ENCODE data around the gene CSMD2.
"Not testable (repeated sequence)": the region's sequence is repeated elsewhere in the genome, so short reads cannot be mapped to it uniquely, and the experiment has no call there.

The CSMD2 gene

DNA sequence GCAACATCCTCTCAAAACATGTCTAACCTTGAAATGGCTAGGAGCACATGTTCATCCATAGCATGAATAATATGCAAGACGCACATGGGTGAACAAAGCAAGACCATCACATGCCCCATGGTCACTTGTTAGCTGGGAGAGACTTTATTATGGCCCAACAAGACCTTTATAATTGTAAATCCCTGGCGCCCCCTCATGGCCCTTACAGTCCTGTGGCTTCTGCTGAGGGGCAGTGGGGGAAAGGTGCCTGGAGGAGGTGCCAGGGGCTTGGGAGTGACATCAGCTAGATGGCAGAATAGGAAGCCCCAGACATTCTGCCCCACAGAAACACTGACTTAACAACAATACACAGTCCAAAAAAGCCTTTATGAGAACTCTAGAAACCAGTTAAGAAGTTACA, 51.7 kb downstream of the CSMD2 start:
- peak in 14 of 51 donors; percentile 3 to 37 (median 16) for DNase-seq

DNA sequence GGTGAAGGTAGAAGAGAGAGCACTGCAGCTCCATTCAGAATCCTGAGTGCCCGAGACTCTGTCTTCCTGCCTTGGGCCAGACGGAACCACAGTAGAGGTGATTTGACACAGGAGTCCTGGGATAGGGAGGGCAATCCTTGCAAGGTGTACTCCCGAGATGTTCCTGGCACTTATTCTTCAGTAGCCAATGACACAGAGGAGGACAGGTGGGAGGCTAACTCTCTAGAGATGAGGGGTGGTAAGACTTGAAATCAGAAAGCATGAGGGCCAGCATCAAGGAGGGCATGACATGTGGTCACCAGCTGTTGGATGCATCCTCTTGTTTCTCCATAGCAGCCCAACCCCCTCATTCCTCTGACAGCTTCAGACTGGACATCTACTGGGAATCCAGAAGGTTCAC, 56.3 kb downstream of the CSMD2 start:
- no peak for DNase-seq

DNA sequence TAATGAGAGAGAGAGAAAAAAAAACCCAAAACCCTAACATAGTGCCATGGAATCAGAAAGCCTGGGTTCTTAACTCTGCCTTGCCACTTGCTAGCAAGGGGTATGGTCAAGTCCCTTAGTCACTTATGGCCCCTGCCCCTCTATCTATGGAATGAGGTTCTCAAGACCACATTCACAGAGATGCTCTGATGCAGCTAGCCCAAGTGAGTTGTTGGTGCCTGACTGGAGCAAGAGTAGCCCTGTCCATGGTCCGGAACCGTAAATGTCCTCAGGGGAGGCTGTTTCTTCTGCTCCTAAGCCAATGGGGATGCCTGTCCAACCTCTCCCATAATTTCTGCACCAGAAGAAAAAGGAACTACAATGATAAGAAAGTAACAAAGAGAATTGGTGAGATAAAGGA, 56.8 kb downstream of the CSMD2 start:
- DNase-seq: no peak

DNA sequence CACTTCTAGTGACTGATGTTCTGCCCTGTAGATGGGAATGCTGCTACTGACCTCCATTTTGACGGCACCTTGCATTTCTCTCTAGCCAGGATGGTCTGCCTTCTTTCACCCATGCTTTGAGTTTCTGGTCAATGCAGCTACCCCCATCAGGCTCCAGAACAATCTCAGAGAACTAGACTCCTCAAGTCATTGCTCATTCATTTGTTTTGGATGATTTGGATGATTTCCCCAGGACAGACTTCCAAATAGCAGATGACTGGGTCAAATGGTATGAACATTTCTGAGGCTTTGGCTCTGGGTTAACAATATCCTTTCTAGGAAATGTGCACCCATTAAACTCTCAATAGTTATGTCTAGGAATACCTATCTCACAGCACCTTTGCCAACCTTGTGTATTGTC, 63.9 kb downstream of the CSMD2 start:
- no peak for DNase-seq

DNA sequence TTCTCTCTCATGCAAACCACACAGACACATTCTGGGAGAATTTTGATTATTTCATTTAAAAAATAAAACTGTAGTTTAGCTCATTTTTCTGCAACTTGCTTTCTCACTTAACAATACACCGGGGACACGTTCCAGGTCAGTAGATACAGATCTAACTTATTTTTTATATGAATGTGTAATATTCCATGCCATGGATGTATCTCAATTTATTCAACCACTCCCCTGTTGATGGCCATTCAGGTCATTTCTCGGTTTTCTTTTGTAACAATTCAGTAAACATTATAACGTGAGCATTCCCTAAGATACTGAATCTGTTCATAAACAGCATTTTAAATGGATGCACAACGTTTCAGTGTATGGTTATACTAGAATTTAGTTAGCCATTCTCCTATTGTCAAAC, 64.7 kb downstream of the CSMD2 start:
- DNase-seq: no peak

DNA sequence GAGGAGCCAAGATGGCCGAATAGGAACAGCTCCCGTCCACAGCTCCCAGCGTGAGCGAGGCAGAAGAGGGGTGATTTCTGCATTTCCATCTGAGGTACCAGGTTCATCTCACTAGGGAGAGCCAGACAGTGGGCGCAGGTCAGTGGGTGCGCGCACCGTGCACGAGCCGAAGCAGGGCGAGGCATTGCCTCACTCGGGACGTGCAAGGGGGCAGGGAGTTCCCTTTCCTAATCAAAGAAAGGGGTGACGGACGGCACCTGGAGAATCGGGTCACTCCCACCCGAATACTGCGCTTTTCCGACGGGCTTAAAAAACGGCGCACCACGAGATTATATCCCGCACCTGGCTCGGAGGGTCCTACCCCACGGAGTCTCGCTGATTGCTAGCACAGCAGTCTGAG, 72.6 kb downstream of the CSMD2 start:
- not testable (repeated sequence) for DNase-seq

DNA sequence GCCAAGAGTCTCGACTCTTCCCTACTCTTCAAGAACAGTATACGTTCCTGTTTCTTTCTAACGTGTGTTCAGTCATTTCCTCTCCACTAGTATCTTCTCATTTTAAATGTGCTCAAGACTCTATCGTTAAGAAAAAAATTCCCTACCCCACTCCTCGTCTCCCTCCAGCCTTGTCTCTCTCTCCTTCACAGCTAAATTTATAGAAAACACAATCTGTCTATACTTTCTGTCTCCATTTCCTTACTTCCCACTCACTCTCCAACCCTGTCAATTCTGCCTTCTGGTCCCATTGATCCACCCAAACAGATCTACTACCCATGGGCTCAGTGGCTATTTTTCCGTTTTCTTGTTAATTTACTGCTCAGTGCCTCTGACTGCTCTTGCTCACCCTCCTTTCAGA, 75.3 kb downstream of the CSMD2 start:
- DNase-seq: no peak

DNA sequence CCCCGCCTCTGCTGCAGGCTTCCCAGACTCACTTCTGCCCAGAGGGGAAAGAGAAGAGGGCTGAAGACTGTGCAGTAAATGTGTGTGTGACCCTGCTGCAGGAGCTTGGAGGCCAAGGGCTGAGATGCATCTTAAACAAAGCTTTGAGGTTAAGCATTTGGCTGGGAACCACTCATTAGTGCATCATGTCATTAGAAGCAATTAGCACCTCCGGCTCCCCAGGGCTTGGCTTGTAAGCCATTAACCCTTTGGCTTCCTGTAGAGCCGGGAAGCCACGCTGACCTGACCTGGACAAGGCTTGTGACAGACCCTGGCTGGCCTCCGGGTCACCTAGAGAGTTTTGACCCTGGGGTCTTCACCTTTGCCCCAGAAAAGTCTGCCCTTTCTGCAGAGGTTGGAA, 77.0 kb downstream of the CSMD2 start:
- no peak for DNase-seq

DNA sequence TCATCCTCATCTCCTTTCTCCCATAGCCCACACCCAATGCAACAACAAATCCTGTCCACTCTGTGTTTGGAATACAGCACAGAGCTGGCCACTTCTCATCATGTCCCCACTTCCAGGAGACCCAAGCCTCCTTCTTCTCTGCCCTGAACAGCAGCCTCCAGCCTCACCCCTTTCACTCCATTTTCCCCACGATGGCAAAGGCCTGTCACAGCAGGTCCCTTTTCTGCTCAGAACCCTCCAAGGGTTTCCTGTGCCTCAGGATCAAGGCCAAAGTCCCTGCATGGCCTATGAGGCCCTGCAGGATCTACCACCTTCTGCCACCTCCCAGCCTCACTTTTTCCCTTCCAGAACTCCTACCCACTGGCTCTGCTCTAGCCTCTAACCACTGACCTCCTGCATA, 78.5 kb downstream of the CSMD2 start:
- no peak for DNase-seq

DNA sequence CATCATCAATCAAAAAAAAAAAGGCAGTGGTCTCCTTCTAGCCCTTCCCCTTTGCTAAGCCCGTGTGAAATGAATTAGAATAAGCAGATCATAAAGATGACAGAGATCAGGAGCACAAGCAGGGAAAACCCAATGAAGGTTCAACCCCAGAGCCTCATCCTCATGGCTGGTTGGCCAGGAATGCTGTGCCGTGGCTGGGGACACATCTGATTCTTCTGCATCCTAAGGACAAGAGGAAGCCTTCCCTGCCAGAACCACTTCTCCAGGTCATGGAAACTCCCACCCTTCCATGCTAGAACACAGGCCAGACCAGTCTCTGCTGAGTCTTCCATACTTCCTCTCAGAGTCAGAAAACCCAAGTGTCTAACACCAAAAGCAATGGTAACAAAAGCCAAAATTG, 81.1 kb downstream of the CSMD2 start:
- no peak for DNase-seq

DNA sequence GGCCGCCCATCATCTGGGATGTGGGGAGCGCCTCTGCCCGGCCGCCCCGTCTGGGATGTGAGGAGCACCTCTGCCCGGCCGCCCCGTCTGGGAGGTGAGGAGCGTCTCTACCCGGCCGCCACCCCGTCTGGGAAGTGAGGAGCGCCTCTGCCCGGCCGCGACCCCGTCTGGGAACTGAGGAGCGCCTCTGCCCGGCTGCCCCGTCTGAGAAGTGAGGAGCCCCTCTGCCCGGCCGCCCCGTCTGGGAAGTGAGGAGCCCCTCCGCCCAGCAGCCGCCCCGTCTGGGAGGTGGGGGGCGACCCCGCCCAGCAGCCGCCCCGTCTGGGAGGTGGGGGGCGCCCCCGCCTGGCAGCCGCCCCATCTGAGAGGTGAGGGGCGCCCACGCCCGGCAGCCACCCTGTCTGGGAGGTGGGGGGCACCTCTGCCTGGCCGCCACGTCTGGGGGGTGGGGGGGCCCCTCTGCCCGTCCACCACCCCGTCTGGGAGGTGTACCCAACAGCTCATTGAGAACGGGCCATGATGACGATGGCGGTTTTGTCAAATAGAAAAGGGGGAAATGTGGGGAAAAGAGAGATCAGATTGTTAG, 82.9 kb downstream of the CSMD2 start:
- DNase-seq: not testable (repeated sequence)

DNA sequence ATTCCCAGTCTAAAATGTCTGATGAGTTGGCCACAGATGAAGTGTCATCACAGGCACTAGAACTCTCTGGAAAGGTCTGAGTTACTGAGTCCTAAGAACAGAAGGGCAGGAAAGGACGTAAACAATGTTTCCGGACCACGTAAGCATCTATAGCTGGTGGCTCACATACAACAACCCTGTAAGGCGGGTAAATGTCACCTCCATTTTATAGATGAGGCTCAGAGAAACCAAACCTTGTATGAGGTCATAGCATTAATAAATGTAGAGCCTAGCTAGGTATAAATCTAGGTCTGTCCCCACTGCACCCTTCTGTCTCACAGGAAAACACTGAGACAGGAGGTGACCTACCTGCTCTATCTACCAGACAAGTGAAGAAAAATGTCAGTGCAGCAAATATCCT, 86.6 kb downstream of the CSMD2 start:
- DNase-seq: no peak

DNA sequence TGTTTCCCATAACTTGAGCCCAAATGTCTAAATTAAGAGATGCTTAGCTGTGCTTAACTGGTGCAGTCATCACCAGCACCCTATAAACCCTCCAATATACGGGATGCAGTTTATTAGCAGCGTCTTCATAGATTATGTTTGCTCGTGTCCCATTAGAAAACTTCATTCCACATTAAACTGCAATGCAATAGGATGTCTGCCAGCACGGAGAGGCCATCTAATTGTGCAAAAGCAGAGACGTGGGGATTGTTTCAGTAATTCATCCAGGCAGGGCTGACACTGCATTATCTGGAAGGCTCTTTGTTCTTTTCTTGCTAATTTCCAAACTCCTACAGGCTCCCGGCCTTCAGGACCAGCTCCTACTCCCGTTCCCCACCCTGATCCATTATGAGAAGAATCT, 89.5 kb downstream of the CSMD2 start:
- DNase-seq: no peak

DNA sequence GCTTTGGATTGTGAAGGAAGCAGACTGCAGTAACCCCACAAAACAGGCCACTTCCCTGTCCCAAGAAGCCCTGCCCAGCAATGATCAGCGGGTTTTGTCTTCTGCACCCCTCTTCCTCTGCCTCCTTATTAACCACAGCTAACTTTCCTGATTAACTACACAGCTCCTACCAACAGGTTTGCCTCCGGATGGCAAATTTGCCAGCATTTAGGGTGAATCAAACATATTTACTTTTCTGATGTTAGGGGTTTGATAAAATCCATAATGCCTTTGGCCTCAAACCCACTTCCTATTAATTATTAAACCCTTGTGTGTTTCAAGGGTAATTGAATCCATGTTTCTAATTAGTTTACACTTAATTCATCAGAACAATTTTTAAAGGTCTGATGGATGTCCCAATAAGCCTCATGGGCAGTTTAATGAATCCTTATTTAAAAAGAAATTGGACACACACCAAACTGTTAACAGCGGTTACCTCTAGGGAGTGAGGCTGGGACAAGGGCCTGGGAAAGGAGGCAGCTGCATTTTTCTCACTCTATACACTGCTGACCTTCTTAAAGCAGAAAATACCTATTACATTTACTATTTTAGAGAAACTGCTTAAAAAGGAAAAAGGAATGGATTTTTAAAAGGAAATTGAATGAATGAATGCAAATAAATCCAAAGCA, 91.9 kb downstream of the CSMD2 start:
- DNase-seq: no peak

DNA sequence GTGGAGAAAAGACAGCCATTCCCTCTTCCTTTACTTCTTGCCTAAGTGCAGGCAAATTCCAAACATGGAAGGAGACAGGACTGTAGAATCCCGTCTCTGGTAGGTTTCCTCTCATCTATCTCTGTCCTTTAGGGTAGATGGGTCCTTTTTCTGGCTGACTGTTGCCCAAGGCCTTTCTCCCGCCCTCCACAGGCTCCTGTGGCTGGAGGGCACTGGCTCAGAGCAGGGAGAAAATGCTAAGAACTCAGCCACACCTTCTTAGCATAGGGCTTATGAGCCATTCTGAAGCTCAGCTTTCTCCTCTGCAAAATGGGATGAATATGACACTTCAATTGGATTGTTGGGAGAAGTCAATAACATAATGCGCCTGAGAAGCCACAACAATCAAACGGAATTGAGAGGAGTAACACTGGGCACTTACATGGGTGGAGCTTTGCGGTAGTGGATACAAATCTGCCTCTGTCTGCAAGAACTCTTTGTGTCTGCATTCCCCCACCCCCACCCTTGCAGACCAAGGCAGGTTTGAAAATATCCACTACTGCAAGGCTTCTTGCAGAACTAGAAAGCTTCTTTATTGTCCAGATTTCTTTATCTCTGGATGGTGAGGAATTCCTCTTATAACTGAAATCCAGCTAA, 94.7 kb downstream of the CSMD2 start:
- peak in 12 of 51 donors; percentile 4 to 33 (median 14) for DNase-seq

DNA sequence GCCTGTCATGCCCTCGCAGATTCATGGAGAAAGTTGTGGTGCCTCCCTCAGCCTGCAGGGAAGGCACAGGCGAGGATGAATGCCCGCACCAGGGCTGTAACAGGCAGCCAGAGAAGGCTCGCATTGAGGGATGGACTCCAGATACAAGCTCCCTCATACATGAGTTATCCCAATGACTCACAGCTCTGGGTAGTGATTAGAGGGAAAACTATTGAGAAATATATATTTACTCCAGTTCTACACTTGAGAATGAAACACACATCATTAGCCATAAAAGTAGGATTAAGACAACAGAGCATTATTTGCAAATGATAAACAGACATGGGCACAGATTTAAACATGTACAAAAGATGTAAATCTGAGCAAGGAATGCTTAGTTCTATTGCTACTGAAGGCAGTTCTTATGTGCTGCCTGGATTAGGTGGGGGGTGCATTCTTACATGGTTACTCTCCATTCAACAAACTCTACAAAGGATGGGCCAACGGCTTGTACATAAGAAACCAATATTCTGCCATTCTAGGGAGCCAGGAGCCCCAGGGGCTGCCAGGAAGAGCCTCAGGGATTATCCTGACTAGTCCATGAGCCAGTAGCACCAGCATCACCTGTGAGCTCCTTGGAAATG, 97.9 kb downstream of the CSMD2 start:
- peak in 4 of 51 donors; percentile 7 to 32 (median 17) for DNase-seq

DNA sequence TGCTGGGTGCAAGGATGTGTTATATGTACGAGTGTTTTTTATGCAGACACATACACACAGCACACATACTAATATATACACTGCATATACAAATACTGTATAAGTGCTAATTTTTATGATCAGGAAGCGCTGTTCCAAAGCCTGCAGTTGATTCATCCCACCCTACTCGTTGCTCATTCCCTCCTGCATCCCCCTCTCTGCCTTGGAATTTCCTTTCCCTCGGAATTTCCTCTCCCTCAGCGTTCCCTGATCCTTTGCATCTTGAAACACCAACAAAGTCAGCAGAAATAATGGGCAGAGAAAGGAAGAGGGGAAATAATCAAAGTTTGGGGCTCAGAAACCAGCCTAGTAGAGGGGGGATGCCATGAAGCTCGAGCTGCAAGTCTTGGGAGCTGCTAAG, 98.9 kb downstream of the CSMD2 start:
- no peak for DNase-seq

DNA sequence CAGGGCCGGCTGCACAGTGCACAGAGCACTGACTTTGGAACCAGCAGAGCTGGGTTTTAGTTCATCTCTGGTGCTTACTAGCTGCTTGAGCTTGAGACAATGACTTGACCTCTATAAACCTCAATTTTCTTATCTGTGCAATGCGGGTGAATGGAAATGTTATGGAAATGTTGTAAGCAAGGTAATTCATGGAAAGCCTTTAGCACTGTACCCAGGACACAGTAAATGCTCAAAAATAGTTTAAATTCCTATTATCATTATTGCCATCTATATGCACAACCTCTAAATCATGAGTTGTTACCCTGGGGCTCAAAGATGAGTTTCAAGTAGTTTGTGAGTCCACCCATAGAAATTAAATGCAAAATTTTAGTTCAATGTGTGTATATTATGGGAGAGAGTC, 99.5 kb downstream of the CSMD2 start:
- no peak for DNase-seq

DNA sequence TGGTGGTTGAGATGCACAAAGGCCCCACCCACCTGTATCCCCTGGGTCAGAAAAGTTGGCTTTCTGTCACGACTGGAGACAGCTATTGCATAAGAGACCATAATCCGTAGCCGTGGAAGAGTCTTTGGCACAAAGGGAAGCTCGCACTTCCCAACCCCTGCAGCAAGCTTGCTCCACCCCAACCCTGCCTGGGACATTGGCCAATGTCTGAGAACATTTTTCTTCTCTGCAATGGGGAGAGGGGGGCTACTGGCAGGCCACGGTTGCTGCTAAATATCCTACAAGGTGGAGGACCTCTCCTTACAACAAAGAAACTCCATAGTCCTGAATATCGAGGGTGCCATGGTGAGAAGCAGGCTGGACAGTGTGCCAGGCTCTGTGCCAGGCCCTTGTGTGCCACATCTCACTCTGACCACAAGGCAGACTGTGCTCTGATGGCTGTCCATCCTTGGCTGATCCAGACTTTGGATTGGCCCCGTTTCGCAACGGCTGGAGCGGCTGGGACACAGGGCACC, 104.1 kb downstream of the CSMD2 start:
- peak in 21 of 51 donors; percentile 11 to 59 (median 35) for DNase-seq

DNA sequence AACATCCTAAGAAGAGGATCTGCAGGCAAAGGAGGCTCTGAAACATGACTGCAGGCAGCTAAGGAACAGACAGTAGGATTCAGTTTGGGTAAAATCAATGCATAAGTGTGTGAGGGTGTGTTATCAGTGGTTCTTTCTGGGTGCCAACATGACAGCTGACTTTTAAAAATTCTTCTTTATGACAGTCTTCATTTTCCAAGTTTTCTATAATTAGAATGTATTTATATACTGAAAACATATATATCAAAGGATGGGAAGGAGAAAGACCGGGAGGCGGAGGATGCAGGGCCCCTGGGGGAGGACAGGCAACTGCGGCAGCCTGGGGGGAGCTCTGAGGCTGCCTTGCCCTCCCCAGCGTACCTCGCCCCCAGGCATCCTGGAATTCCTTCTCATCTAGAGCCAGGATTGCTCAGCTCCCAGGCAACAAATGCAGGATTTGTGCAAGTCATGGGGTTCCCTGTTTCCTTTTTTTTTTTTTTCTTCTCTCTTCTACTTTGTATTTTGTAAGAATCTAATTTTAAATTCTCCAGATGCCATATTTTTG, 104.8 kb downstream of the CSMD2 start:
- peak in 2 of 51 donors; percentile 20 to 50 for DNase-seq

DNA sequence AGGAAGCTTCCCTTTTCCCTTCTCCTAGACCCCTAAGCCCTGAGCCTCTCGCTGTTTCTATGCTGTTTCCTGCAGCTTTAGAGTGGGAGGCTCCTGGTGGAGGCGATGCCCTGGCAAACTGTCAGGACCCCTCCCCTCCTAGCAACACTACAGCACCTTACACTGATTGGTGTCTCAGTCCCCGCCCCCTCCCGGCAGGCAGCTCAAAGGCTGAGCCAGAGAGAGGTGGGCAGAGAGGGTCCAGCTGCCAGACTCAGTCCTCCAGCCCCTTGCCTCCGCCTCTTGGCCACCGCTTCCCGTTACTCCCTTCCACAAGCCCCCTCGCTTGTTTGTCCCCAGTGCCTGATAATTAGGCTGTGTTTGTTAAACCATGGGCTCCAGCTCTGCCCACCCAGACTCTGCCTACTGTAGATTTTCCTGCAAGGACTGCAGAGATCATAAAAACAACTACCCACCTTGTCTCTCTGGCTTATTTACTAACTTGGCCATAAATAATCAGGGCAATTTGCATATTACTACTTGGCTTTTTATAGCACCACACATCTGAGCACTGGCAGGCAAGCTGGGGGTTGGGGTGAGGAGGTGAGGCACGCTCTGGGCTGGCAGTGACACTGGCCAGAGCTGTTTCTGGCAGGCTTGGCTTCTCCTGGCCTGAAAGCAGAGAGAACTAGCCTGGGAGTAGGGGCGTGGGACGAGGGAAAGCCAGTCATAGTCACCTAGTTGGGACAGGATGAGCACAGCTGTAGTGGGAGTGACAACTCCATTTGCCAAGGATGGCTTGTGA, 107.5 kb downstream of the CSMD2 start:
- peak in 5 of 51 donors; percentile 6 to 34 (median 23) for DNase-seq

All from hypothalamus (tissue), 51 donors.